HL-60 (cell line): ENCODE data around the gene ZFR.

ENCODE experiments used
- DNase-seq, 2 experiments: peaks; one replicate each; pipeline ENCODE4 v3.0.0-alpha.2; 2010 to 2020; ENCODE audit warnings: low read depth in 1 of 2, low spot score in 1 of 2
- H3K27ac ChIP-seq: fragments of 250-450 bp; sonication (Bioruptor Pico); replicated peaks from 2 replicates; pipeline ENCODE4 v1.5.1; 2020; ENCODE audit warnings: mild to moderate bottlenecking, moderate library complexity
- H3K27me3 ChIP-seq: fragments of 250-450 bp; sonication (Bioruptor Pico); 2 replicates; pipeline ENCODE4 v1.5.1; 2021; ENCODE audit warnings: mild to moderate bottlenecking, moderate library complexity; ENCODE audit not compliant: insufficient read depth, poor library complexity, severe bottlenecking
- H3K4me3 ChIP-seq: replicated peaks from 2 replicates; pipeline ENCODE4 v1.5.1; 2011; ENCODE audit warnings: mild to moderate bottlenecking, control low read depth, low read length; ENCODE audit not compliant: insufficient read depth
- CTCF ChIP-seq: IDR thresholded peaks from one replicate; pipeline ENCODE4 v1.5.1; 2011; ENCODE audit warnings: low read length, control low read depth, inconsistent platforms; ENCODE audit not compliant: insufficient read depth
- GABPA ChIP-seq: IDR thresholded peaks from 2 replicates; pipeline ENCODE4 v1.6.1; 2012; ENCODE audit warnings: low read depth
- POLR2AphosphoS5 ChIP-seq: IDR thresholded peaks from 2 replicates; pipeline ENCODE4 v1.6.1; 2012; ENCODE audit warnings: low read depth
- SPI1 ChIP-seq: IDR thresholded peaks from 2 replicates; pipeline ENCODE4 v1.6.1; 2012; ENCODE audit warnings: low read depth, mild to moderate bottlenecking, borderline replicate concordance
- TF ChIP-seq, protein P1 (sequence below): IDR thresholded peaks from 2 replicates; pipeline ENCODE4 v1.6.1; 2012; ENCODE audit warnings: low read depth; ENCODE audit not compliant: insufficient replicate concordance

ZFR gene

GRCh38 chr5:32487424-32487823 lies 42.9 kb upstream of the ZFR start:
- TF ChIP-seq GABPA (no peak), CTCF (no peak), SPI1 (no peak), POLR2AphosphoS5 (no peak)
- TF ChIP-seq, protein P1, sequence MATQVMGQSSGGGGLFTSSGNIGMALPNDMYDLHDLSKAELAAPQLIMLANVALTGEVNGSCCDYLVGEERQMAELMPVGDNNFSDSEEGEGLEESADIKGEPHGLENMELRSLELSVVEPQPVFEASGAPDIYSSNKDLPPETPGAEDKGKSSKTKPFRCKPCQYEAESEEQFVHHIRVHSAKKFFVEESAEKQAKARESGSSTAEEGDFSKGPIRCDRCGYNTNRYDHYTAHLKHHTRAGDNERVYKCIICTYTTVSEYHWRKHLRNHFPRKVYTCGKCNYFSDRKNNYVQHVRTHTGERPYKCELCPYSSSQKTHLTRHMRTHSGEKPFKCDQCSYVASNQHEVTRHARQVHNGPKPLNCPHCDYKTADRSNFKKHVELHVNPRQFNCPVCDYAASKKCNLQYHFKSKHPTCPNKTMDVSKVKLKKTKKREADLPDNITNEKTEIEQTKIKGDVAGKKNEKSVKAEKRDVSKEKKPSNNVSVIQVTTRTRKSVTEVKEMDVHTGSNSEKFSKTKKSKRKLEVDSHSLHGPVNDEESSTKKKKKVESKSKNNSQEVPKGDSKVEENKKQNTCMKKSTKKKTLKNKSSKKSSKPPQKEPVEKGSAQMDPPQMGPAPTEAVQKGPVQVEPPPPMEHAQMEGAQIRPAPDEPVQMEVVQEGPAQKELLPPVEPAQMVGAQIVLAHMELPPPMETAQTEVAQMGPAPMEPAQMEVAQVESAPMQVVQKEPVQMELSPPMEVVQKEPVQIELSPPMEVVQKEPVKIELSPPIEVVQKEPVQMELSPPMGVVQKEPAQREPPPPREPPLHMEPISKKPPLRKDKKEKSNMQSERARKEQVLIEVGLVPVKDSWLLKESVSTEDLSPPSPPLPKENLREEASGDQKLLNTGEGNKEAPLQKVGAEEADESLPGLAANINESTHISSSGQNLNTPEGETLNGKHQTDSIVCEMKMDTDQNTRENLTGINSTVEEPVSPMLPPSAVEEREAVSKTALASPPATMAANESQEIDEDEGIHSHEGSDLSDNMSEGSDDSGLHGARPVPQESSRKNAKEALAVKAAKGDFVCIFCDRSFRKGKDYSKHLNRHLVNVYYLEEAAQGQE = no peak
- no peaks in the 10 kb centered on the region for H3K27me3 ChIP-seq
- no peak for DNase-seq
- H3K4me3 ChIP-seq = no peak overlapping the region
- H3K27ac ChIP-seq = no peak overlapping the region

GRCh38 chr5:32487008-32487407 lies 42.5 kb upstream of the ZFR start:
- no peak for DNase-seq
- Histone ChIP-seq H3K27me3 (no peaks in the 10 kb centered on the region), H3K4me3 (no peak overlapping the region), H3K27ac (no peak overlapping the region)
- TF ChIP-seq SPI1 = no peak
- TF ChIP-seq POLR2AphosphoS5 = no peak
- TF ChIP-seq CTCF = no peak
- no peak for TF ChIP-seq GABPA
- TF ChIP-seq, protein P1 = no peak

DNA sequence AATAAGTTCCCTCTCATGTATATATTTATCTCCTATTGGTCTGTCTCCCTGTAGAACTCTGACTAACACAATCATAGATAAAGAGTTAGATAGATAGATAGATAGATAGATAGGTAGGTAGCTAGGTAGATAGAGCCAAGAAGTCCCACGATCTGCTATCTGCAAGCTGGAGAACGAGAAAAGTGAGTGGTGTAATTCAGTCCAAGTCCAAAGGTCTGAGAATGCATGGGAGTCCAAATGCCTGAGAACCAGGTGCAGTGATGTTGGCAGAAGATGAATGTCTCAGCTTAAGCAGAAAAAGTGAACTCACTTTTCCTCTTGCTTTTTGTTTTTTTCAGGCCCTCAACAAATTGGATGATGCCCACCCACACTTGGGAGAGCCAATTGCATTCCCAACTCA lies 37.7 kb upstream of the ZFR start:
- Histone ChIP-seq H3K27me3 (no peaks in the 10 kb centered on the region), H3K4me3 (no peak overlapping the region), H3K27ac (no peak overlapping the region)
- no peak for DNase-seq
- no peak for TF ChIP-seq POLR2AphosphoS5
- TF ChIP-seq, protein P1 = no peak
- TF ChIP-seq CTCF = no peak
- TF ChIP-seq GABPA = no peak
- no peak for TF ChIP-seq SPI1
